ENCODE measurements around the gene ERV3-1.

The ERV3-1 gene

GRCh38 chr7:64997164-64997908 is 9.2 kb downstream of the ERV3-1 start:
- no peak for TF ChIP-seq CTCF (IDR thresholded peaks at IDR 0.05; ENCODE audit: borderline replicate concordance, insufficient read depth, low read depth, low read length)
- H3K4me3 ChIP-seq (ENCODE audit: low read depth, low read length) = no peak overlapping the region

- no peak for TF ChIP-seq CTCF (IDR thresholded peaks at IDR 0.05; ENCODE audit: borderline replicate concordance, insufficient read depth, low read depth, low read length)
- H3K4me3 ChIP-seq (ENCODE audit: low read depth, low read length) = no peak overlapping the region
These were observed 10.2 kb downstream of the ERV3-1 start for GRCh38 chr7:64996305-64996704.

GRCh38 chr7:64993901-64994300 is 12.6 kb downstream of the ERV3-1 start:
- no peak for TF ChIP-seq CTCF (IDR thresholded peaks at IDR 0.05; ENCODE audit: borderline replicate concordance, insufficient read depth, low read depth, low read length)

GRCh38 chr7:64992971-64993370 is 13.5 kb downstream of the ERV3-1 start:
- H3K4me3 ChIP-seq (ENCODE audit: low read depth, low read length) = no peak overlapping the region
- TF ChIP-seq CTCF (IDR thresholded peaks at IDR 0.05; ENCODE audit: borderline replicate concordance, insufficient read depth, low read depth, low read length) = no peak

More at GRCh38 chr7:64993901-64994300, 12.6 kb downstream of the ERV3-1 start:
- no peak overlapping the region for H3K4me3 ChIP-seq (ENCODE audit: low read depth, low read length)

GRCh38 chr7:64990936-64991335 is 15.6 kb downstream of the ERV3-1 start, which contains the start of gene ZNF117:
Gene ZNF117 (minus strand): TSS chr7:64991036.
- no peak for TF ChIP-seq CTCF (IDR thresholded peaks at IDR 0.05; ENCODE audit: borderline replicate concordance, insufficient read depth, low read depth, low read length)
- H3K4me3 ChIP-seq (ENCODE audit: low read depth, low read length) = no peak within 1 kb of the TSS

- H3K4me3 ChIP-seq (ENCODE audit: low read depth, low read length) = no peak overlapping the region
- no peak for TF ChIP-seq CTCF (IDR thresholded peaks at IDR 0.05; ENCODE audit: borderline replicate concordance, insufficient read depth, low read depth, low read length)
These were observed 16.3 kb downstream of the ERV3-1 start for GRCh38 chr7:64990216-64990615.

Data from GM12875 (cell line).